GM18511 (cell line): ENCODE measurements around the gene CLASP2.
"Not testable (repeated sequence)": the region's sequence is repeated elsewhere in the genome, so short reads cannot be mapped to it uniquely, and the experiment has no call there.

Experiments used
- ATAC-seq: cut with Tn5 transposase; IDR thresholded peaks from one replicate; pipeline ENCODE4 v1.9.1; 2021; ENCODE audit warnings: mild to moderate bottlenecking, moderate library complexity; ENCODE audit not compliant: unreplicated experiment

CLASP2 gene

DNA sequence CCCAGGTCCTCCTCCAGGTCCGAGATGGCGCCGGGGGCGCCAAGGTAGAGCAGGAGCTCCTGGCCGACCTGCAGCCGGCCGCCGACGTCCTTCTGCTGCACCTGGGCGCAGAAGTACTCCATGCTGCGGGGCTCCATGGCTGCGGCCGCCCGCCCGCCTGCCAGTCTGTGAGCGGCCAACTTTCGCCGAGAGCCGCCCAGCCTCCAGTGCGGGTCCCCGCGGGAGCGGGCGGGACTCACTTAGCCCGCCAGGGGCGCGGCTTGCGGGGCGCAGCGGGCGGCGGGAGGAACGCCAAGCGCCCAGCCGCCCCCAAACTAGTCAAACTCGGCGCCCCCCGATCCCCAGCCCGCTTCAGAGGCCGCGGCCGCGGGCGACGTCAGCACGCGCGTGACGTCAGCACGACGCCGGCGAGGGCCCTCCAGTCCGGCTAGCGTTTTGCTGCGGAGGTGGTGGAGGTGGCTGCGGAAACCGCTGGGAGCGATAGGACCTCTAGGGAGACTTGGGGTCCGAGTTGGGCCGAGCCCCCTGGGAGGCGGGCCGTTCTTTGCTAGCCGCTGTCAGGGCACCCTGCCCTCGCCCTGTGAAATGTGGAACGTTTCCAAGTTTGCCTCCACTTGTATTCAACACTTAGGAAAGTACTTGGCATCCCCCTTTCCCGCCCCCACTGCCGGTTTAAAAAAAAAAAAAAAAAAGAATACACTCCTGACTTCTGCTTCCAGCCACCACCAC lies at the start of gene CLASP2:
CLASP2 (minus strand) TSS at position 389 of the 729 bp plus-strand sequence; CDS start at position 137, 252 bp downstream.
- peak; percentile 97 for ATAC-seq

DNA sequence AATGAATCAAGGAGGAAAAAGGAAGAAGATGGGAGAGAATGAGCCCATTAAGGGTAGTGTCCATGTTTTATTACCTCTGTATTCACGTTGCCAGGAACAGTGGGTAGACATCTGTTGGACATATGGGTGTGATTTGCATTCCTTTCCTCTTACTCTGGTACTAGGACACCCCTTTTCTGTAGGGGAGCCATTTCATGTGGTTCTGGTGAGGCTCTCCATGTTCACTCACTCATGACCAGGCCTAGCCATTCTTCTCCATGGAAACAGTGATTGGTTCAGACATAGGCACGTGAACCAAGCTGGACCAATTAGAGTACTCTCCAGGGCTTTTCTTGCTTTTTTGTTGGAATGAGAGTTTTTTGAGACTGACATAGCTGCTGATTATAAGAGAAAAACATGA lies 40.8 kb upstream of the CLASP2 start:
- ATAC-seq = no peak

DNA sequence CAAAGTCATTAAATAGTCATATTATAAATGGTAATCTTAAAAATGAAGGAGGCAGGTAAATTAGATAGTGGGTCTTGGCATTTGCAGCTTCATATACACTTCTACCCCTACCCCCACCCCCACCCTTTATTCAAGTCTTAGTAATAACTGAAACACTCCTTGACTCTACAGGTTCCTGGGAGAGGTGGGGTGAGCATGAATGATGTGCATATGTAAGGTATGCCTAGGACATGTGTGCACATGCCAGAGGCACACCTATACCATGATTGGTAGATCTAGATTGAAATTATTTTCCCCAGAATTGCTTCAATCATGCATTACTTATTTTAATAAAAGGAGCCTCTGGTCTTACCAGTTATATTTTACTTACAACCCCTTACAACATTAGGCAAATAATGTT lies 40.2 kb upstream of the CLASP2 start:
- ATAC-seq = no peak

GRCh38 chr3:33754391-33754790 lies 36.3 kb upstream of the CLASP2 start:
- ATAC-seq = not testable (repeated sequence)

GRCh38 chr3:33751336-33751735 lies 33.3 kb upstream of the CLASP2 start:
- ATAC-seq = no peak

GRCh38 chr3:33750211-33750548 lies 32.1 kb upstream of the CLASP2 start:
- ATAC-seq = no peak

DNA sequence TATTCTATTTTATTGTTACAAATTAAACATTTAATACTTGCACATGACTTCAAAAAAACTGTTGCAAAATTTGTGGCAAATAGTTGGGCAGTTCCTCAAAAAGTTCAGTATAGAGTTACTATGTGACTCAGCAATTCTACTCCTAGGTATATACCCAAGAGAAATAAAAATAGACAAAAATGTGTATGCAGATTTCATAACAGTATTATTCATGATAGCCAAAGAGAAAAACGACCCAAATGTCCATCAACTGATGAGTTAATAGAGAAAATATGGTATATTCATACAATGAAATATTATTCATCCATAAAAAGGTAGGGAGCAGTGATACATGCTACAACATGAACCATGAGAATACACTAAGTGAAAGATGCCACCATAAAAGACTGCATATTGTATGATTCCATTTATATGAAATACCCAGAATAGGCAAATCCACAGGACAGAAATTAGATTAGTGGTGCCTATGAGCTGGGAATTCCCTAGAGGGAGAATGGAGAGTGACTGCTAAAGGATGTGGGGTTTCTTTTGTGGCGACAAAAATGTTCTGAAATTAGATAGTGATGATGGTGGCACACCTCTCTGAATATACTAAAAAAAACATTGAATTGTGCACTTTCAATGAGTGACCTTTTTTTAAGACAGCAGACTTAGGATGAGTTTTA lies 31.6 kb upstream of the CLASP2 start:
- no peak for ATAC-seq

DNA sequence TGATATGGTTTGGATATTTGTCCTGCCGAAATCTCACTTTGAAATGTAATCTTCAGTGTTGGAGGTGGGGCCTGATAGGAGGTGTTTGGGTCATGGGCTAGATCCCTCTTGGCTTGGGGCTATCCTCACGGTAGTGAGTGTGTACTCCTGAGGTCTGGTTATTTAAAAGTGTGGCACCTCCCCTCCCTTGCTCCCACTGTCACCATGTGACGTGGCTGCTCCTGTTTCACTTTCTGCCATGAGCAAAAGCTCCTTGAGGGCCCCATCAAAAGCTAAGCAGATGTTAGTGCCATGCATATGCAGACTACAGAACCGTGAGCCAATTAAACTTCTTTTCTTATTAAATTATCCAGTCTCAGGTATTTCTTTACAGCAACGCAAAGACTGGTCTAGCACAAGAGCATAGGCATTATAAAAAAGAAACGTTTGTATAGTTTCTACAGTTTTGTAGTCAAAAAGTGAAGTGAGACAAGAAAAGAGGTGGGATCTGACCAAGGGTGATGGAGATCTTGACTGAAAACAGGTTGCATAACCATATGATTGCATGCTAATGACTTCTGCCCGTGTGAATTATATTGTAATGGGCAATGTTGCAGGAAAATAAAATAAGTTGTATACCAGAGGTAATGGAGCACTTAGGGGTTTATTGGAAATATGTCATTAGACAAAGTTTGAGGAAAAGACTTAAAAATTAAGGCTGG lies 28.5 kb upstream of the CLASP2 start:
- ATAC-seq = peak; percentile 81

- ATAC-seq = no peak
These were observed 19.1 kb upstream of the CLASP2 start for GRCh38 chr3:33737146-33737545.

GRCh38 chr3:33732394-33732793 lies 14.3 kb upstream of the CLASP2 start:
- ATAC-seq = no peak

DNA sequence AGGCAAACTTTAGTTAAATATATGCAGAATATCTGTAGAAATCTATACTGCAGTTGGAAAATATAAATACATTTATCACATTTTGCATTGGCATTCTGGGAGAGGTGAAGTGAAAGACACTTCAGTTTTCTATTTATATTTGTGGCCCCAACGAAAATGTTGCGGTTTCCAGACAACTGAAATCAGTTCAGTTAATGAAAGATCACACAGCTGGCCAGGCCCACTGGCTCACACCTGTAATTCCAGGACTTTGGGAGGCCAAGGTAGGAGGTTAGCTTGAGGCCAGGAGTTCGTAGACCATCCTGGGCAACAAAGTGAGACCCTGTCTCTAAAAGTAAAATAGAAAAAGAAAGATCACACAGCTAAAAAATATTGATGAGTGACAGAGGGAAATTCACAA lies 11.9 kb upstream of the CLASP2 start:
- ATAC-seq = peak; percentile 75

GRCh38 chr3:33724256-33724655 lies 6.2 kb upstream of the CLASP2 start:
- ATAC-seq = no peak

DNA sequence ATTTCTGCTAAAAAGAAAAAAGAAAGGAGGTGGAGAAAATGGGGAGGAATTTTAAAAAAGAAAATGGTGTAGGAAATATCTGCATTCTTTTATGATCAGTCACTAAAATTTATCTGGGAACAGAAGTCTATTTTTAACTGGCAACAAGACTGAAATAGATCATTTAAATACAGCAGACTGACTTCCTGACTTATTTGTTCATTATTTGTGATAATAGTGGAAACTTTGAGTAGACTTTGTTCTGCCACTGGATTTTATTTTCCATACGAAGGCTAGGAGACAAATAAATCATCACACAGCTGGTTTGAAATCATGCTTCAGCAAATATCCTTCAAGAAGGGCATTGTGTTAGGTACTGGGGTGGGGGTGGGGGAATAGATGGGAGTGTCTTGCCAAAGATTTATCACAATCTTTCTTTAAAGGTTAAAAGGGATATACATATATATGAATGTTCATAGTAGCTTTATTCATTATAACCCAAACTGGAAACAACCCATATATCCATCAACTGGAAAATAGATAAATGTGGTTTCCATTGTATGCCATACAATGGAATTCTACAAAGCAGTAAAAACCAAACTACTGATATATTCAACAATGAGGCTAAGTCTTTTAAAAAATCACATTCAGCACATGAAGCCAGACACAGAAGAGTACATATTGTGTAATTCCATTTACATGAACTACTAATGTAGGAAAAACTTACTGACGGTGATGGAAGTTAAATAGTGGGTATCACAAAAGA lies 4.7 kb upstream of the CLASP2 start:
- no peak for ATAC-seq

- no peak for ATAC-seq
These were observed 4.1 kb upstream of the CLASP2 start for GRCh38 chr3:33722191-33722590.

GRCh38 chr3:33718595-33718907 lies 497 bp upstream of the CLASP2 start:
- no peak for ATAC-seq

GRCh38 chr3:33717616-33717865 lies 513 bp downstream of the CLASP2 start:
- ATAC-seq = peak; percentile 67

DNA sequence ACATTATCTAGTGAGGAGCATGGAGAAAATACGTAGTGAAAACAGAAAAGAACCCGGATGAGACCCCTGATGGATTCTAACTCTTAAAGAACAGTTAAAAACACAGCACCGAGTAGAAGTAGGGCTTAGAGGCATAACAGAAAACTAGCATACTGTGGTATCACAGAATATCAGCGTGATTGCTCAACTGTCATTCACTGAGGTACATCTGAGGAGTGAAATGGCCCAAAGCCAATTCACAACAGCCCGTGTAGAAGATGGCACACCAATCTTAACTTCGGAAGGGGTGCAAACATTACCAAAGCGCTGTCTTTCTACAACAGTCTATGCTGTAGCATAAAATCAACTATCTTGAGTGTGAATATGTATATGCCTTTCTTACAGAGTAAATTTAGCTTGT lies 1.8 kb downstream of the CLASP2 start:
- no peak for ATAC-seq

DNA sequence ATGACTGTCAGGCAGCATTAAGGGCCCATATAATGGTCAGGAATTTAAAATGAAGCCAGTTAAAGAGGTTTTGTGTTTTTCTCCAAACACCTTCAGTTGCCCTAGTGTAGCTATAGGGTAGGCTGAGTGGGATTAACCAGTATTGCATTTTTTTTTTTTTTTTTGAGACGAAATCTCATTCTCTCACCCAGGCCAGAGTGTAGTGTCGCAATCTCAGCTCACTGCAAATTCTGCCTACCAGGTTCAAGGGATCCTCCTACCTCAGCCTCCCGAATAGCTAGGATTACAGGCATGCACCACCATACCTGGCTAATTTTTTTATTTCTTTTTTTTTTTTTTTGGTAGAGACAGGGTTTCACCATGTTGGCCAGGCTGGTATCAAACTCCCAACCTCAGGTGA lies 7.0 kb downstream of the CLASP2 start:
- ATAC-seq = no peak

GRCh38 chr3:33706056-33706455 lies 12.0 kb downstream of the CLASP2 start:
- ATAC-seq = no peak

GRCh38 chr3:33704891-33705290 lies 13.2 kb downstream of the CLASP2 start:
- no peak for ATAC-seq

- no peak for ATAC-seq
These were observed 18.8 kb downstream of the CLASP2 start for GRCh38 chr3:33699275-33699674.

GRCh38 chr3:33694944-33695343 lies 23.1 kb downstream of the CLASP2 start:
- no peak for ATAC-seq
